K562 (cell line): ENCODE data around the gene KRT83. TPM values are rescaled to one million over a fixed set of nuclear protein-coding genes. Genes with fewer than 3 reads are reported as not detected.

Experiments used
- ATAC-seq: fragments of 200-7000 bp; cut with Tn5 transposase; 3 replicates; pipeline ENCODE4 v1.9.1; 2020; ENCODE audit warnings: moderate library complexity
- BruUV-seq: library from RNA; stranded (reverse); fragments of 400-500 nt; replicated peaks from 2 replicates; lab custom pipeline; 2021; lab: Mats Ljungman, UMichigan
- CTCF ChIA-PET: fragments of 300-600 bp; formaldehyde crosslinking; extraction: SDS; loops from one replicate; lab custom pipeline; 2021; ENCODE audit warnings: low intra/inter-chr PET ratio; lab: Yijun Ruan, JAX
- POLR2A ChIA-PET: fragments of 300-600, 350-650 bp; sonication (Branson Sonifier 250); formaldehyde crosslinking; extraction: SDS; loops from one replicate; lab custom pipeline; 2021; ENCODE audit warnings: antibody characterized with exemption, inconsistent platforms; lab: Yijun Ruan, JAX
- DNase-seq, 4 experiments: peaks; one replicate each; pipeline versions ENCODE4 v3.0.0 to v3.0.0-alpha.2; 2011 to 2018; ENCODE audit warnings: low spot score in 3 of 4, mixed read lengths in 3 of 4; ENCODE audit errors: extremely low read depth in 1 of 4
- FAIRE-seq: peaks from 2 replicates; lab custom pipeline; 2011; peaks lifted over from hg19 to GRCh38; lab: Jason Lieb, UNC
- H2AFZ ChIP-seq: 2 replicates; pipeline ENCODE4 v1.6.0; 2011; ENCODE audit warnings: low read depth, low read length, control low read depth, inconsistent platforms
- H3K27ac ChIP-seq: fragments of 200-600 bp; 3 replicates; pipeline ENCODE4 v1.8.0; 2011; ENCODE audit warnings: low read depth, mild to moderate bottlenecking, control low read depth, inconsistent platforms, low read length, moderate library complexity, mixed read lengths; ENCODE audit errors: extremely low read depth
- H3K27me3 ChIP-seq, 2 experiments: fragments of 300-600 bp in 1 of 2; 2 replicates in 1 of 2; 3 replicates in 1 of 2; pipeline versions ENCODE4 v1.6.0 to v1.8.0; 2011; ENCODE audit warnings: inconsistent platforms in 2 of 2, low read length in 2 of 2, mild to moderate bottlenecking in 1 of 2, mixed read lengths in 1 of 2, moderate library complexity in 1 of 2; ENCODE audit not compliant: control insufficient read depth in 2 of 2, insufficient read depth in 2 of 2
- H3K36me3 ChIP-seq: fragments of 300-600 bp; 3 replicates; pipeline ENCODE4 v1.8.0; 2011; ENCODE audit warnings: mild to moderate bottlenecking, low read length, inconsistent platforms; ENCODE audit not compliant: control insufficient read depth, insufficient read depth
- H3K4me1 ChIP-seq, 2 experiments: fragments of 200-600 bp in 1 of 2; replicated peaks in 1 of 2; 2 replicates in 1 of 2; 3 replicates in 1 of 2; pipeline versions ENCODE4 v1.5.1 to v1.8.0; 2011; ENCODE audit warnings: inconsistent platforms in 2 of 2, low read length in 2 of 2, mild to moderate bottlenecking in 1 of 2, mixed read lengths in 1 of 2, moderate library complexity in 1 of 2; ENCODE audit not compliant: control insufficient read depth in 2 of 2, insufficient read depth in 2 of 2
- H3K4me2 ChIP-seq: 2 replicates; pipeline ENCODE4 v1.6.1; 2011; ENCODE audit warnings: low read length, control low read depth, inconsistent platforms, mixed read lengths; ENCODE audit not compliant: insufficient read depth
- H3K4me3 ChIP-seq: fragments of 200-600 bp; sonication (generic), shearing (Covaris generic); 2 replicates; pipeline ENCODE4 v1.5.1; 2016; ENCODE audit warnings: control low read depth, inconsistent platforms
- H3K79me2 ChIP-seq: fragments of 200-600 bp; 3 replicates; pipeline ENCODE4 v1.8.0; 2011; ENCODE audit warnings: low read length, inconsistent platforms; ENCODE audit not compliant: control insufficient read depth, insufficient read depth
- H3K9ac ChIP-seq, 2 experiments: 2 replicates each; pipeline versions ENCODE4 v1.6.0 to v1.6.1; 2011; ENCODE audit warnings: low read depth in 2 of 2, low read length in 2 of 2, control low read depth in 1 of 2, inconsistent platforms in 1 of 2, mild to moderate bottlenecking in 1 of 2, mixed read lengths in 1 of 2; ENCODE audit not compliant: insufficient read depth in 1 of 2
- H3K9me1 ChIP-seq: one replicate; pipeline ENCODE4 v1.6.0; 2011; ENCODE audit warnings: inconsistent platforms, mild to moderate bottlenecking, low read length, moderate library complexity; ENCODE audit not compliant: control insufficient read depth, insufficient read depth
- H3K9me3 ChIP-seq: replicated peaks from 2 replicates; pipeline ENCODE4 v1.5.1; 2011; ENCODE audit warnings: low read depth, low read length, inconsistent platforms; ENCODE audit not compliant: control insufficient read depth, insufficient read depth
- H4K20me1 ChIP-seq: replicated peaks from 2 replicates; pipeline ENCODE4 v1.6.1; 2011; ENCODE audit warnings: low read length, inconsistent platforms, mixed read lengths; ENCODE audit not compliant: control insufficient read depth, insufficient read depth
- IRF1 ChIP-seq: sonication (generic); formaldehyde crosslinking; IDR thresholded peaks from 2 replicates; pipeline ENCODE4 v1.8.0; 2022; ENCODE audit warnings: missing genetic modification reagents, mild to moderate bottlenecking, borderline replicate concordance
- KAT2B ChIP-seq: IDR thresholded peaks from one replicate; pipeline ENCODE4 v1.6.1; 2012; ENCODE audit warnings: low read depth, mild to moderate bottlenecking, control low read depth, inconsistent platforms, low read length, moderate library complexity
- PHF21A ChIP-seq: fragments of 450-650 bp; IDR thresholded peaks from 2 replicates; pipeline ENCODE4 v1.6.1; 2017; ENCODE audit warnings: low read depth, borderline replicate concordance
- ZZZ3 ChIP-seq: fragments of 450-650 bp; IDR thresholded peaks from 2 replicates; pipeline ENCODE4 v1.6.1; 2016; ENCODE audit warnings: antibody characterized with exemption, mild to moderate bottlenecking, moderate library complexity
- WGBS: fragments of 100-300 bp; shearing (Covaris generic); methylation state at CpG from one replicate; pipeline ENCODE4 v1.1.6; 2016; ENCODE audit warnings: low coverage, mixed read lengths; ENCODE audit not compliant: insufficient coverage; ENCODE audit errors: missing lambda C conversion rate; 5-methylcytosine and 5-hydroxymethylcytosine counted together
- in situ Hi-C: fragments of 300-500 bp; cut with MboI; formaldehyde crosslinking; loops from 4 replicates; pipeline ENCODE4 v1.15.0; 2018; ENCODE audit warnings: inconsistent platforms, mixed read lengths
- intact Hi-C: fragments of 100-400 bp; cut with micrococcal nuclease; formaldehyde crosslinking; loops from 2 replicates; pipeline ENCODE4 v1.14.2; 2022
- polyA plus RNA-seq, 8 experiments: library from polyadenylated mRNA; depleted of rRNA in 4 of 8; stranded (reverse) in 5 of 8; unstranded in 3 of 8; fragments of >200 nt; fragmentation: Nextera tagmentation in 2 of 8; fragmentation: Illumina TruSeq in 1 of 8; extraction: Ambion mirVana in 2 of 8; extraction: Trizol in 1 of 8; gene quantifications; 2 replicates each; pipeline versions ENCODE4 v1.2.1 to v1.2.3, GENCODE V29; 2011 to 2014; ENCODE audit warnings: inconsistent platforms in 1 of 8, missing spikeins in 1 of 8
- total RNA-seq, 7 experiments: library from RNA; depleted of rRNA in 6 of 7; stranded (reverse); fragments of >200 nt in 6 of 7; fragmentation: Illumina TruSeq in 2 of 7; extraction: Trizol in 2 of 7; gene quantifications; 2 replicates each; pipeline versions ENCODE4 v1.2.1 to v1.2.3, GENCODE V29; 2011 to 2021; ENCODE audit warnings: low replicate concordance in 1 of 7
- TF ChIP-seq, protein P1 (sequence below), 2 experiments: fragments of 450-650 bp; IDR thresholded peaks; 2 replicates each; pipeline ENCODE4 v1.6.1; 2018; ENCODE audit warnings: mild to moderate bottlenecking in 2 of 2, low read depth in 1 of 2; ENCODE audit not compliant: partially characterized antibody in 2 of 2

Gene KRT83
- total and polyA plus RNA-seq, 9 of the 15 experiments (the other 6 are each of a cell fraction or from before 2014, with no cell fraction given): not detected

- ATAC-seq: no peak
- TF ChIP-seq KAT2B: no peak
- no peak for TF ChIP-seq ZZZ3
- no peak for TF ChIP-seq IRF1
- TF ChIP-seq, protein P1, sequence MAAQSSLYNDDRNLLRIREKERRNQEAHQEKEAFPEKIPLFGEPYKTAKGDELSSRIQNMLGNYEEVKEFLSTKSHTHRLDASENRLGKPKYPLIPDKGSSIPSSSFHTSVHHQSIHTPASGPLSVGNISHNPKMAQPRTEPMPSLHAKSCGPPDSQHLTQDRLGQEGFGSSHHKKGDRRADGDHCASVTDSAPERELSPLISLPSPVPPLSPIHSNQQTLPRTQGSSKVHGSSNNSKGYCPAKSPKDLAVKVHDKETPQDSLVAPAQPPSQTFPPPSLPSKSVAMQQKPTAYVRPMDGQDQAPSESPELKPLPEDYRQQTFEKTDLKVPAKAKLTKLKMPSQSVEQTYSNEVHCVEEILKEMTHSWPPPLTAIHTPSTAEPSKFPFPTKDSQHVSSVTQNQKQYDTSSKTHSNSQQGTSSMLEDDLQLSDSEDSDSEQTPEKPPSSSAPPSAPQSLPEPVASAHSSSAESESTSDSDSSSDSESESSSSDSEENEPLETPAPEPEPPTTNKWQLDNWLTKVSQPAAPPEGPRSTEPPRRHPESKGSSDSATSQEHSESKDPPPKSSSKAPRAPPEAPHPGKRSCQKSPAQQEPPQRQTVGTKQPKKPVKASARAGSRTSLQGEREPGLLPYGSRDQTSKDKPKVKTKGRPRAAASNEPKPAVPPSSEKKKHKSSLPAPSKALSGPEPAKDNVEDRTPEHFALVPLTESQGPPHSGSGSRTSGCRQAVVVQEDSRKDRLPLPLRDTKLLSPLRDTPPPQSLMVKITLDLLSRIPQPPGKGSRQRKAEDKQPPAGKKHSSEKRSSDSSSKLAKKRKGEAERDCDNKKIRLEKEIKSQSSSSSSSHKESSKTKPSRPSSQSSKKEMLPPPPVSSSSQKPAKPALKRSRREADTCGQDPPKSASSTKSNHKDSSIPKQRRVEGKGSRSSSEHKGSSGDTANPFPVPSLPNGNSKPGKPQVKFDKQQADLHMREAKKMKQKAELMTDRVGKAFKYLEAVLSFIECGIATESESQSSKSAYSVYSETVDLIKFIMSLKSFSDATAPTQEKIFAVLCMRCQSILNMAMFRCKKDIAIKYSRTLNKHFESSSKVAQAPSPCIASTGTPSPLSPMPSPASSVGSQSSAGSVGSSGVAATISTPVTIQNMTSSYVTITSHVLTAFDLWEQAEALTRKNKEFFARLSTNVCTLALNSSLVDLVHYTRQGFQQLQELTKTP (IDR thresholded peaks at IDR 0.05; ENCODE audit: low read depth in 1 of 2, partially characterized antibody in 2 of 2): no peak
- no peak for TF ChIP-seq PHF21A
- WGBS: 0% methylated on average over 1 of the region's 1 CpG
- H3K4me2 ChIP-seq: no peak overlapping the region
- no peak overlapping the region for H3K4me3 ChIP-seq
- H4K20me1 ChIP-seq: no peaks in the 10 kb centered on the region; the same call in 1 of the 2 replicates
- H3K9ac ChIP-seq: no peak overlapping the region
- ChIA-PET POLR2A (interaction anchor here (0.7 kb wide), 1 partner anchor 466 kb away, joined by 4 read pairs; no protein-coding TSS in a partner anchor), CTCF (no interaction called here)
- H3K36me3 ChIP-seq: no peaks in the 10 kb centered on the region
- no peak for DNase-seq
- no peak for FAIRE-seq
- no peaks in the 10 kb centered on the region for H3K9me1 ChIP-seq
- in situ Hi-C loops (no loop called here), intact Hi-C loops (no loop called here)
- BruUV-seq: no TSS peak
- peaks cover 0 to 18% of the 10 kb centered on the region in 2 experiments; a peak in 3 of 5 replicates for H3K27me3 ChIP-seq
- no peaks in the 10 kb centered on the region for H3K79me2 ChIP-seq
- no peak overlapping the region for H2AFZ ChIP-seq
- H3K27ac ChIP-seq: no peak overlapping the region
- H3K4me1 ChIP-seq: no peaks in the 10 kb centered on the region
- no peaks in the 10 kb centered on the region for H3K9me3 ChIP-seq
These were observed 25.5 kb downstream of the KRT83 start for GRCh38 chr12:52295663-52296062.
